ENCODE data around the gene INTS15.

INTS15 gene

GRCh38 chr7:6655636-6656385 is 66.0 kb downstream of the INTS15 start:
- H3K27ac ChIP-seq (ENCODE audit: low read depth, low read length), result no peak overlapping the region
- H3K27me3 ChIP-seq (ENCODE audit: control insufficient read depth in 1 of 2, insufficient read depth in 2 of 2, low read length in 2 of 2), result peaks cover 0 to 10% of the 10 kb centered on the region in 2 donors
- H3K9me3 ChIP-seq (ENCODE audit: control insufficient read depth in 1 of 2, low read length in 2 of 2), result no peaks in the 10 kb centered on the region
- no peak overlapping the region for H3K9ac ChIP-seq (ENCODE audit: low read depth in 1 of 2, low read length in 2 of 2)
- H3K4me1 ChIP-seq (ENCODE audit: control insufficient read depth in 1 of 2, insufficient read depth in 2 of 2, low read length in 2 of 2), result peaks cover 0 to 4% of the 10 kb centered on the region in 2 donors
- H3K4me3 ChIP-seq (ENCODE audit: low read depth in 1 of 2, low read length in 2 of 2), result no peak overlapping the region
- H3K36me3 ChIP-seq (ENCODE audit: control insufficient read depth in 1 of 2, insufficient read depth in 2 of 2, low read length in 2 of 2), result peaks cover 6 to 24% of the 10 kb centered on the region in 2 donors

- Histone ChIP-seq H3K27ac (ENCODE audit: low read depth, low read length) (no peak overlapping the region), H3K9ac (ENCODE audit: low read depth in 1 of 2, low read length in 2 of 2) (no peak overlapping the region), H3K4me3 (ENCODE audit: low read depth in 1 of 2, low read length in 2 of 2) (no peak overlapping the region), H3K9me3 (ENCODE audit: control insufficient read depth in 1 of 2, low read length in 2 of 2) (no peaks in the 10 kb centered on the region), H3K4me1 (ENCODE audit: control insufficient read depth in 1 of 2, insufficient read depth in 2 of 2, low read length in 2 of 2) (peaks cover 0 to 4% of the 10 kb centered on the region in 2 donors), H3K36me3 (ENCODE audit: control insufficient read depth in 1 of 2, insufficient read depth in 2 of 2, low read length in 2 of 2) (peaks cover 3 to 22% of the 10 kb centered on the region in 2 donors), H3K27me3 (ENCODE audit: control insufficient read depth in 1 of 2, insufficient read depth in 2 of 2, low read length in 2 of 2) (peaks cover 0 to 10% of the 10 kb centered on the region in 2 donors)
These were observed 66.6 kb downstream of the INTS15 start for GRCh38 chr7:6656413-6656812.

Measured in duodenal mucosa (tissue), 2 donors.